GM21390 (cell line): ENCODE results near the gene CCDC54.
"Not testable (repeated sequence)": the region's sequence is repeated elsewhere in the genome, so short reads cannot be mapped to it uniquely, and the experiment has no call there.

Experiments
- ATAC-seq: cut with Tn5 transposase; IDR thresholded peaks from one replicate; pipeline ENCODE4 v1.9.1; 2021; ENCODE audit not compliant: unreplicated experiment

CCDC54 gene

DNA sequence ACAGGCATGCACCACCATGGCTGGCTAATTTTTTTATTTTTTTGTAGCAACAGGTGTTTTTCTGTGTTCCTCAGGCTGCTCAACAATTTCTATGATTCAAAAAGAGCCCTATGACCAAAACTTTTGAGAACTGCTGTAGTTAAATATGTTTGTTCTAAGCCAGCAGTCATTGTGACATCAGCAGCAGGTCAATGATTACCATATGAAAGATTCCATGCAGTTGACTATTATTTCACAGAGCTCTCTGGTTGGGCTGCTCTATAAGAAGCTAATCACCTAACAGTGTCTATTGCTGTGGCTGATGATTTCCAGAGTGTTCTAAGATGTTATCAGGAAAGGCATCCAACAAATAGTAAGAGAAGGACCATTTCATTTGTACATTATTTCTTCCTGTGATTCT is at the start of gene CCDC54:
Gene CCDC54, plus strand, starts transcription at position 289 of the 400 bp plus-strand sequence. CDS start 149 bp downstream, outside the sequence.
- ATAC-seq = no peak

DNA sequence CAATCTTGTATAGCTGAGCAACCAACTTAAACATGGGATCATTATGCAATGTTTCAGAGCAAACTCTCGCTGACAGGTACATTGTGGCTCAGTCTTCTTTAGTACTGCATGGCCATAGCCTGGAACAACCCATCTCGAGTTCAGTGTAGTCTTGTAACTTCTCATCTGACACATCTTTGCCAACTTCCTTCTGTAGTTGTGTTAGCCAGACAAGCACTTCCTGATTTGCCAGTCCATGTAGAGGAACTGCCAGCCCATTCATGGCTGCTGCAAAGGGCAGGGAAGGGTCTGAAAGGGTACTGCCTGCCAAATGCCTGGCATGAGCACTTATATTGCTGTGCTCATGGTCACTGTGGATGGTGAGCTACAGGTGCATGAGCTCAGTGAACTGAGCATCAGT is 49.2 kb upstream of the CCDC54 start:
- ATAC-seq = no peak

DNA sequence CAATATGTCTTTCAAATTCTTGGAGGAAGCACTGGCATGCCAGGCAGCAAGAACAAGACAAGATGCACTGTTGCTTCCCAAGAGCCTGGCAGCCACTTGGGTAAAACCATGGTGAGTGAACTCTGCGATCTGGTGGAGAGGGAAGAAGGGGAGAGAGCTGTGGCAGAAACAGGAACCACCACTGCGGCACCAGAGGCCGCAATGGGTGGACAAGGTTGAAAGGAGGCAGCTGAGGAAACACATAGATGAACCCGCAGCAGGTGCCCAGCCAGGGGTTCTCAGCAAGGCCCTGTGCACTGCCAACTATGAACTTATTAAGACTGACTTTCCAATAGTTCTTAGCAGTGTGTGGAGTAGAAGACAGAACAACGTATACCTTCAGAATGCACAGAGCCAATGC is 48.2 kb upstream of the CCDC54 start:
- ATAC-seq = no peak

DNA sequence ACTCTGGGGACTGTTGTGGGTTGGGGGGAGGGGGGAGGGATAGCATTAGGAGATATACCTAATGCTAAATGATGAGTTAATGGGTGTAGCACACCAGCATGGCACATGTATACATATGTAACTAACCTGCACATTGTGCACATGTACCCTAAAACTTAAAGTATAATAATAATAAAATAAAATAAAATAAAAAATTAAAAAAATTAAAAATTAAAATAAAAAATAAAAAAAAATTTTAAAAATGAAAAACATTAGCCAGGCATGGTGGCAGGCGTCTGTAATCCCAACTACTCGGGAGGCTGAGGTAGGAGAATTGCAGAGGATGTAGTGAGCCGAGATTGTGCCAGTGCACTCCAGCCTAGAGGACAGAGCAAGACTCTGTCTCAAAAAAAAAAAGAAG is 37.5 kb upstream of the CCDC54 start:
- not testable (repeated sequence) for ATAC-seq

DNA sequence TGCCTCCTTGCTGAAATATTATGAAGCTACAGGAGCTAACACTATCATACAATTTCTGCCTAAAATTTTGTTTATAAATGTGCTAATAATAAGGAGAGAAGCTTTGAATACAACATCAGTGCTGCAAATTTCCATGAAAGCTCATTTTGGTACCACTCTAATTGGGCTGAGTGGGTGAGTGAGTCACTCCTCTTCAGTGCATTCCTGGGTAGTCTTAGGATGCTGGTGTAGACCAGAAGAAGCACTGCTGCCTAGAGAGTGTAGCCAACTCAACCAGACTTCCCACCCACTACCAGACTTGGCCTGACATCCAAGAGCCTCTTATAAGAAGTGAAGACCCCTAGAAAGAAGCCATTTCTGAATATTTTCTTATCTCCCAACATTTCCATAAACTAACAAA is 32.5 kb upstream of the CCDC54 start:
- no peak for ATAC-seq

DNA sequence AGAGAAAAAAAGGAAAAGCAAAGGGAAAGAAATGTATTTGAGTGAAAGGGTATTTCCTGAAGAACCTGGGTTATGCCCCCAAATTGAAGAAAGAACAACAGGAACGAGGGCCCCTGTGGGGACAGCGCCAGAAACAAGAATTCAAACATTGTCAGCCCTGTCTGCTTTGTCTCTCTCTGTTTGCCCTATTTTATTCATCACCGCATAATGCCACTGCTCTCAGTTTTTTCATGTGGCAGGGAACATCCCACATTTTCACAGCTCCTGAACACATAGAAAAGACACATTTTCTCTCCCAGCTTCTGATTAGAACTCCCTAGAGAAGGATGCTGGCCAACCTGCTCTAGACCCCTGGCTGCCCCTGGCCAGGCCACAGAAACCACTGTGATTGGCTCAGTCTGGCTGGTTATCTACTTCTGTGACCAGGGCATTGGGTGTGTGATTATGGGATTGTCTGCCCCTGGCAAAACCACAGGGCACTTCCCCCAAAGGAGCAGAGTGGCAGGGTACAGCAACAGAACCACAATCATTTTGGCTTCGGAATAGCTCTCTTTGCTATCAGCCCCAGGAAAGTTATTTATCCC is 31.3 kb upstream of the CCDC54 start:
- ATAC-seq = no peak

DNA sequence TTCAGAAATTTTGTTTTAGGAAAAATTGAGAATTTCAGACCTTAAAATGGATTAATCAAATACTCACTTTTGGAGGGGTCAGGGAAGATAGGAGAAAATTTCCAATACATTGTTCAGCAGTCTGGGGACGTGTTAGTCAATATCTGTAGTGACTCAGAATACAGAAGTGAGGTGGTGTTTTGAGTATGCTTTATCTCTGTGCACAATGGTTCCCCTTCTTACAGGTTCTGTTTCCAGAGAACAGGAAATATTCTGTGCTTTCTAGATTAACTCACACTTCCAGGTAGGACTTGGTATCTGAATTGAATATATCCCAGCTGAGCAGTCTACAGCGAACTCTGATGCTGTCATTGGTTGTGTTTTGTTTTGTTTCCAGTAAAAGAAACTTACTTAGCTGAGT is 30.7 kb upstream of the CCDC54 start:
- no peak for ATAC-seq

DNA sequence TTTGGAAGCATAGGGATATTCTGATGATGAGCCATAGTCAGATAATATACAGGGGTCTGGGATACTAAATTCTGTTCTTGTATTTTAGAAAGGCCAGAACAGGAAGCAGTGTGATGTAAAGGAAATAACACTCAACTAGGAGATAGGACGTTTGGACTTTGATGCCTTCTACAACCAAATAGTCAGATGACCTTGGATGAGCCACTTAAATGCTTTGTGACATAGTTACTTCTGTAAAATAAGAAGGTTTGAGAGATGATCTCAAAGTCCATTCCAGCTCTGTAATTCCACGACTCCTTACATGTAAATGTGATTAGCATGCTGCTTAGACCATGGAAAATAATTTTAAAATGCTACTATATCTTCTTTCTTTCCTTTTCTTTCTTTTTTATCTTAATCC is 29.5 kb upstream of the CCDC54 start:
- ATAC-seq = no peak

DNA sequence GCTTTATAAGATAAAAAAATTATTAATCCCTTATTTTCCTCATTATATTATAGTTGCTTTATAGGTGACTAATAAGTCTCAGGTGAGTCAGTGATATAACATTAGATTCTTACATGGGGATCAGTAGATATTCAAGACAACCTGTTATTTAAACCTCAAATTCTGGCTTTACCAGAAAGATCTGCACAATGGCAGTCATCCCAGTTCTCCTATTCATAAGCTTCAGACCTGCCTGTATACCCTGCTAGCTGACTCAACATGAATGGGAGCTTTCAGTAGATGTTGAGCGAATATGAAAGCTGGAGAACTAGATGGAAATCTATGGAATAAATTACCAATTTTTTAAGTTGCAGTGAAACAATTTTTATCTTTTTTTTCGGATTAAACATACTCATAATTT is 20.5 kb upstream of the CCDC54 start:
- no peak for ATAC-seq

DNA sequence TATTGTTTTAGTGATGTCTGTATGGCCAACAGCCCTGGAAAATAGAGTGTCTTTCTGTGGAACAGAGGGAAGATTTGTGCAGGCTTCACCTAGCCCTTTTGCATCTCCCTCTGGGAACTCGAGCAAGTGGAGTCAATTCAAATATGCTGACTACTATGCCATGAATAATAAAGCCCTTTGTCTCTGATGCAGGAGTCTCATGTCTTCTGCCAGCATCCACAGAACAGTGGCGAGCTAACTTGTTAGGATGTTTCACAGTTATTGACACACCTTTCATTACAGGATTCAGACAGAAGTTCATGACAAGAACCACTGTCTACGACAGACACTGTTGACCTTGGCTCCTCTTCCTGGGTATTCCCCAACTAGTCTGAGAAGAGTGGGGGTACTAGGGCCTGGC is 15.6 kb upstream of the CCDC54 start:
- no peak for ATAC-seq

DNA sequence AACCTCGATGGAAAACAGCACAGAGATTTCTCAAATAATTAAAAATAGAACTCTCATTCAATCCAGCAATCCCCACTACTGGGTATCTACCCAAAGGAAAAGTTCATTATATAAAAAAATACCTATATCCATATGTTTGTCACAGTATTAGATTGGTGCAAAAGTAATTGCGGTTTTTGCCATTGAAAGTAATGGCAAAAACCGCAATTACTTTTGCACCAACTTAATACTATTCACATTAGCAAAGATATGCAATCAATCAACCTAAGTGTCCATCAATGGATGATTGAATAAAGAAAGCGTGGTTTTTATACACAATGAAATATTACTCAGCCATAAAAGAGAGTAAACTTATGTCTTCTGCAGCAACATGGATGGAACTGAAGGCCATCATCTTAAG is 12.2 kb upstream of the CCDC54 start:
- no peak for ATAC-seq

DNA sequence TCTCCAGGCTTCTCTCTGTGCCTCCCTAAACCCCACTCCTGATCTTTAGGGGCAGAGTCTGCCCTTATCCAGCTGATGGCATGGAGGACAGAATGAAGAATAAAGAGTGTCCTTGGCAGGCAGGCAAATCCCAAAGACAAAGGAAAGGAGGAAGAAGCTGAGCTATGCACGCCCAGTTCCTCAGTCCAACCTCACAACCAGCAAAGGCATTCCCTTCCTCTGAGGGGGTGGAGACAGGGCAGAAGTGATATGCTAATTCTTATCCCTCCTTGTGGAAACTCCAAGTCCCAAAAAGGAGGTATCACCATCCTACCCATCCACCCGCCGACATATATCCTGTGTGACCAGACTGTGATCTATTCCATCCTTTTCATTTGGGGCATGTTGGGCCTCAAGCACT is 10.5 kb upstream of the CCDC54 start:
- ATAC-seq = no peak

DNA sequence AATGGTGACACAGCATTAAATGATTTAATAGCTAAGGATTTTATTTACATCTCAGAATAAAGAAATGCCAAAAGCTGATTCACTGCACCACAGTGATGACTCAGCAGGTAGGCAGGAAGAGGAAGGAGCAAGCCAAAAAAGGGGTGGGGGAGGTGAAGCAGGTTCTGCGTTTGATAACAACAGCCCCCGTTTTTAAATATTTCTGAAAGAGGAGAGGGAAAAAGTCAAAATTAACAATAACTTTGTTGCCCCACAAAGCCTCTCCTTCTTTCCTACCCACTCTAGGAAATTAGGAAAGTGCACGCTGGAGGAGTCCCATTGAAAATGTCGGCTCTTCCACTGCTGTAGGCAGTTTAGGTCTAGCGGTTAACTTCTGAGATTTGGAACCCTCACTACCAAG is 9.9 kb upstream of the CCDC54 start:
- ATAC-seq = no peak

DNA sequence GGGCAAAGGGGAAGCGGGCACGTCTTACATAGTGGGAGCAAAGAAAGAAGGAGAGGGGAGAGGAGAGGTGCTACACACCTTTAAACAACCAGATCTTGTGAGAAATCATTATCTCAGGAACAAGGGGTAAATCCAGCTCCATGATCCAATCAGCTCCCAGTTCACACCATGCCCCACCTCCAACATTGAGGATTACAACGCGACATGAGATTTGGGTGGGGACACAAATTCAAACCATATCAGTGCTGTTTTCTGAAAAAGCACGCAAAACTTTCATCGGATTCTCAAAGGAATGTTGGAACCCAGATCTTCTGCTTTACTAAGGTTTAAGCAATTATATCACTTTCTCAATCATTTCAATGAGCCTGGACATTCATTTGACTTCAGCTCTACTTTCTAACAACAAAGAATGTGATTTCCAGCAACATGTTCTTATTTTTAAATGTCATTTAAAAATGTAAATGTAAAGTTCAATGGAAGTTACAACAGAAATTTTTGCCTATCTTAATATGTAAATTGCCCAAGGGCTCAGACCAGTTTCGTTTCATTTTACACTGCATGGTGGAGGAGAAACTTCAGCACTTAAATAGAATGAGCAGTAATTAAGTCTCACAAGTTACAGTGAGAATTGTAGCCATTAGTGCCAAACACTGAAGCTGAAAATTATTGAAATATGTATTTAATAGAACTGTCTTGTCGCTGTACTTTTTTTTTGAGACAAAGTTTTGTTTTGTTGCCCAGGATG is 8.4 kb upstream of the CCDC54 start:
- ATAC-seq = no peak

DNA sequence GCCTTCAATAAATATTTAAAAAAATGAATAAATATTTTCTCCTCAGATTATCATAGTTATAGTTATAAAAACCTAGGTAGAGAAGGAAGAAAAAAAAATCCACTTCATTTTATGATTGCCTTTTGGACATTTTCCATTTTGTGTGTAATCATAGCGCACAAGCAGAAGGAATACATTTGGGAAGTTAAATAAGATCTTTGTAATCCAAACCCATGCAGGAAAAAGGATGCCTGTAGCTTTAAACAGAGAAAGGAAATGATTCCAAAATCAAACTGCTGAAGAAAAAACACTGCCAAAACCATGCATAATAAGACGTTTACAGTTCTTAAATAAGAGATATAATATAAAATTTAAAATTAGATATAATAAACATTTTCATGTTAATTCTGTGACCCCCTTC is 7.4 kb upstream of the CCDC54 start:
- no peak for ATAC-seq

DNA sequence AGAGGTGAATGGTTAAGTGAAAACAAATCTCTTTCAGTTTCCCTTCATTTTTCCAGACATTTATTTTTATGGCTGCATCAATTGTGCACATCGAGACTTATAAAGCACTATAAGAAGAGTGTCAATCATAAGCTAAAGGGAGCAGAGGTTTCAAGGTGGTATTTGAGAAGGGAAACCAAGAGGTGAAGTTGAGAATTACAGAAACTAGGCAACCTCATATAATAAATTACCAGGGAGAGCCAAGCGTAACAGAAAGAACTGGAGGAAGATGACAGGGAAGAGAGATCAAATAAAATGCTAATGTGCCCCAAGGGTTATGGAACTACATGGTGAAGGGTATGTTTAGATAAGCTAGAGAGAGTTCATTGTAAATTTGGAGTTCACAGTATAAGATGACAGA is 6.3 kb upstream of the CCDC54 start:
- ATAC-seq = no peak

DNA sequence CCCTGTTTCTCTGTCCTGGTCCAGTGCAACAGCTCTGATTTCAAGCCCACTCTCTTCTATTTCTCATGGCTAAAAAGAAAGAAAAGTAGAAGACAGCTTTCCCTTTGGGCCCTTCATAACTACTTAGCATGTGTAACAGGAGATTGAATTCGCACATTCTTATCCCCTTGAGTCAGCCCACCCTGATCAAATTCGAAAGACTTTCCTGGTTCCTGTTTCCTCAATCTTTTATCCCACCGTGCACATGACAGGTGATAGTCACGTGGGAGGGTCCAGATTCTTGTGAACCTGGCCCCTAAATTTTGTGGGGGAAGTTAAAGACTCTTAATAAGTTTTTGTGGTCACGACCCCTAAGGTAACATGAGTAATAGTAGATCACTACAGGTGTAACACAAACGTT is 4.7 kb upstream of the CCDC54 start:
- no peak for ATAC-seq

DNA sequence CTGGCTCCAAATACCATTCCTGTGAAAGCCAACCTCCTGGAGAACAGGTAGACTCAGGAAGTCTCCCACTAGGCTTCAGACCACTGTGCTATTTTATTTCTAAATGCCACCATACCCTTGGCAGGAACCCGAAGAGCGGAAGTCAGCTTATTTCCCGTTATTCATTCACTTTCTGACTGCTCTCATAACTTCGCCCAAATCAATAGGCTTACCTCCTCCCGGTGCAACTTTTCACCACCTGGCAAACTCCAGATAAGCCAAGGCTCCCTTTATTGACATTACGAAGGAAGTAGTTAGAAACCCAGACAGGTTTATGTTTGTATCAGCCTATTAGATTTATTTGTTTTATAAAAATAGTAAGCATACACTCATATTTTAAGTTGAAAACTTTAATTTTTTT is 3.3 kb upstream of the CCDC54 start:
- no peak for ATAC-seq

DNA sequence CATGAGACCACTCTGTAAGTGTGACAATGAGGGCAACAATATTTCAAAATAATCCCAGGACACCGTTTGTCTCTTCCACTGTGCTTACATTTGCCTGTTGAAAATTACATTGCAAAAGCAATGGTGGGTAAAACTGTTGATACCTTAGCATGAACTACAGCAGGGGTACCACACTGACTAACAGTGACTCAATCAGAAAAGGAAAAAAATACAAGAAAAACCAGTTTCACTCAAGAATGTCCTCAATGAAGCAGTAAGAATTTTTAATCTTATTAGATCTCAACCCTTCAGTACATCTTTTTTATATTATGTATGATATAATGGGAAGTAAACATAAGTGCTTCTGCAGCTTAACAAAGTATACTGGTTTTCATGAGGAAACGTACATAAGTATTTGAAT is 1.6 kb upstream of the CCDC54 start:
- no peak for ATAC-seq

DNA sequence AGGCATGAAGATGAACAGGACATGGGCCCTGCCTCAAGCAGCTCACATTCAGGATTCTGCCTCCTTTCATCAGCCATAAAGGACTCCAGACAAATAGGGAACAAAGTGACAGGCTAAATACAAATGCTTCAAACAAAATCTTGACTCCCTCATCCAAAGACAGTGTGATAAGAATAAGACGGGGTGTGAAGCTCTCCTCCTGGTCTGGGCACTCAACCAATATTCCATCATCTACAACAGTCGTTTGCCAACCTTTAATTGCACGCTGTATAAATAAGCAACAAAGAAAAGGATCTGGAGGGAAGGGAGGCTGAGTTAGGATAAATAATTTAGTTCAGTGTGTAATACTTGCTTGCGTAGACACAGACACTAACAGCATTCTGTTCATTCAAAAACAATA is 5.4 kb downstream of the CCDC54 start:
- no peak for ATAC-seq

DNA sequence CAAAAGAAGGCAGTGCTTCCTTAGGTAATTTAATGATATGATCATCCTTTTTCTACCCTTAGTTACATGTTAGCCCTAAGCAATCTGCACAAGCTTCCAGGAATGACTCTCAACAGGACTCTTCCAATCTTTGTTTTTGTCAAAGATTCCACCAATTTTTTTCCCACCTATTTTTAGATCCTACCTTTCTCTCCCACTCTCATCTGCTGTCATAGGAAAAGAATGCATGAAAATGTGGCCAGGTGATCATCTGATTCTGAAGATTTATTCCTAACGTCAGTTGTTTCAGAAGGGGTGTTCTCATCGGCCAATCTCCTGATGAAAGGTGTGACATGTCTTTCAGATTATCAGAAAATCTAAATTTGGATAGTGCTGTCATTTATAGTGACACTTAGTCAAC is 7.2 kb downstream of the CCDC54 start:
- no peak for ATAC-seq

DNA sequence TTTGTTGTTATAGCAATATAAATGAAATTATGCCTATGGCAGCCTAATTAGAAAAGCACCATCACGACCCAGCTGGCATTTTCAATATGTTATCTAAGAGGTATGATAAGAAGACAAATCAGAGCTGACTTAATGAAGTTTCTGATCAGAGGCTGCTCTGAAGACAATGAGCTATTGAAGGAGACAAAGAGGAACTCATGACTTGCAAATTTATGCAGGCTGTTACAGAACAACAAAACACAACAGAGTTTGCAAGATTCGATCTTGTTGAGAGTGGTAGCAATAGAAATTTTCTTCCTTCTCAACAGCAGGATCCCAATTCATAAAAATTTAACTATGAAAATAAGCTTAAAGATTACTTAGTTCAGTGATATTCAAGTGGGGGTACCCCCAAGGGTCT is 7.7 kb downstream of the CCDC54 start:
- no peak for ATAC-seq

DNA sequence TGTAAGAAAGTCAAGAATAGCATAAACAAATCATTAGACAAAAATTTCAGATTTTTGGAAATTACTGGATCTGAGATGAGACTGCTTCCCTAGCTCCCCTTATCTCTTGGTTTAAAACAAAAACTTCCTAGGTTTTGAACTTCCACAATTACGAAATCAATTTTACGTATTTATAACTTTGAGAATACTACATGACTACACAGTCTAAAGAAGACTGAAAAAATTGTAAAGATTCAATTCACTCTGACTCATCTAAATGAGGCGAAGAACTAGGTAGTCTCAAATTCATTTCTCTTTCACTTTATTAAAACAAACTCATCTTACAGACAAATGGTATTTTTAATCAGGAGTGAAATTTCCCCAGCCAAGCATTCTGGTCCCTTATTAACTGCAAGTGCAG is 10.3 kb downstream of the CCDC54 start:
- no peak for ATAC-seq
